C4-2B (cell line): Measurements from ENCODE around the gene BMF.

ENCODE experiments used
- ZFX ChIP-seq: fragments of 450-650 bp; IDR thresholded peaks from 2 replicates; pipeline ENCODE4 v1.6.1; 2017
- TF ChIP-seq, protein P1 (sequence below): fragments of 450-650 bp; conservative IDR thresholded peaks from 2 replicates; pipeline ENCODE4 v1.5.1; 2017; ENCODE audit warnings: mild to moderate bottlenecking

DNA sequence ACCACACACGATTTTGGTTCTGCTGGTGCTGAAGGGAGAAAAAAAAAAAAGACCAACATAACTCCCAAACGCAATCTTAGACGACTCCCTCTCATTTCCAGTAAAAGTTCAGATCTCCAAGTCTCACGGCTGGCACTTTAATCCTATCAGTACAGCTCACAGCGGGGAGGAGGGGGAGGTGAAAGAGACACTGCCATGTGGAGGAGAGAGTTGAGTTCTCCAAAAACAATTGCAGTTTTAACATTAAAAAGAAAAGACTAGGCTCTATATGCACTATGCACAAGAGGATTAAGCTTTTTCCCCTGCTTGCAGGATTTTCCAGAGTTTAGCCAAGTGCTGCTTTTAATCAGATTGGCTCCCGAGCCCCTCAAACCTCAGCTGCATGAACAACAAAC lies 16.8 kb downstream of the BMF start:
- TF ChIP-seq, protein P1, sequence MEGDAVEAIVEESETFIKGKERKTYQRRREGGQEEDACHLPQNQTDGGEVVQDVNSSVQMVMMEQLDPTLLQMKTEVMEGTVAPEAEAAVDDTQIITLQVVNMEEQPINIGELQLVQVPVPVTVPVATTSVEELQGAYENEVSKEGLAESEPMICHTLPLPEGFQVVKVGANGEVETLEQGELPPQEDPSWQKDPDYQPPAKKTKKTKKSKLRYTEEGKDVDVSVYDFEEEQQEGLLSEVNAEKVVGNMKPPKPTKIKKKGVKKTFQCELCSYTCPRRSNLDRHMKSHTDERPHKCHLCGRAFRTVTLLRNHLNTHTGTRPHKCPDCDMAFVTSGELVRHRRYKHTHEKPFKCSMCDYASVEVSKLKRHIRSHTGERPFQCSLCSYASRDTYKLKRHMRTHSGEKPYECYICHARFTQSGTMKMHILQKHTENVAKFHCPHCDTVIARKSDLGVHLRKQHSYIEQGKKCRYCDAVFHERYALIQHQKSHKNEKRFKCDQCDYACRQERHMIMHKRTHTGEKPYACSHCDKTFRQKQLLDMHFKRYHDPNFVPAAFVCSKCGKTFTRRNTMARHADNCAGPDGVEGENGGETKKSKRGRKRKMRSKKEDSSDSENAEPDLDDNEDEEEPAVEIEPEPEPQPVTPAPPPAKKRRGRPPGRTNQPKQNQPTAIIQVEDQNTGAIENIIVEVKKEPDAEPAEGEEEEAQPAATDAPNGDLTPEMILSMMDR, result no peak
- no peak for TF ChIP-seq ZFX
